ENCODE data around the gene DCDC2B. TPM values are rescaled to one million over a fixed set of nuclear protein-coding genes. Genes with fewer than 3 reads are reported as not detected.

Gene DCDC2B
- total RNA-seq, 1 experiment from 2014 or later: not detected

- TF ChIP-seq, protein P1, sequence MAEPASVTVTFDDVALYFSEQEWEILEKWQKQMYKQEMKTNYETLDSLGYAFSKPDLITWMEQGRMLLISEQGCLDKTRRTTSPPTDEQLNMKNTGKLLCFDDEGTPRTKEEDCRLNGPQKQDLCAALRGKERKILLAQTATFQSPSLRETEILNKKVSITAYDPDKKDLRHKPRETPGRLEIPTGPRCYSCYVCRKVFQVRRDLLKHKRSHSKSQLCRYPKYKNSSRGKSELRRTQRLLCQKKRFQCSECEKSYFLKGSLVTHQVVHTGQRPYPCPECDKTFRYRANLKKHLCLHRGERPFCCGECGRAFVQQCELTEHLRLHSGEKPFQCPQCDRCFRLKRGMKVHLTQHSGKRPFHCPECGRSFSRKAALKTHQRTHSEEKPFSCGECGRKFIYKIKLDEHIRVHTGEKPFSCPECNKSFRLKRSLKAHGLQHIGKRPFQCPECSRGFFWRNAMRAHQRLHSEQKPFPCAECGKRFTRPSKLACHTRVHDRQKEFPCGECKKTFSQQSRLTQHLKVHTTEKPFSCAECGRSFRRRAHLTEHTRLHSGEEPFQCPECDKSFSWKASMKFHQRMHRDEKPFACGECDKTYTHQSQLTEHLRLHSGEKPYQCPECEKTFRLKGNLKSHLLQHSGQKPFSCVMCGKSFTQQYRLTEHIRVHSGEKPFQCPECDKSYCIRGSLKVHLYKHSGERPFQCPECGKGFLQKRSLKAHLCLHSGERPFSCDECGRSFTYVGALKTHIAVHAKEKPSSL (CRISPR knock-in tag; conservative IDR thresholded peaks at IDR 0.05): no peak
- no peak for TF ChIP-seq ATF2 (CRISPR knock-in tag; IDR thresholded peaks at IDR 0.05; ENCODE audit: borderline replicate concordance, low read depth)
- TF ChIP-seq, protein P2, sequence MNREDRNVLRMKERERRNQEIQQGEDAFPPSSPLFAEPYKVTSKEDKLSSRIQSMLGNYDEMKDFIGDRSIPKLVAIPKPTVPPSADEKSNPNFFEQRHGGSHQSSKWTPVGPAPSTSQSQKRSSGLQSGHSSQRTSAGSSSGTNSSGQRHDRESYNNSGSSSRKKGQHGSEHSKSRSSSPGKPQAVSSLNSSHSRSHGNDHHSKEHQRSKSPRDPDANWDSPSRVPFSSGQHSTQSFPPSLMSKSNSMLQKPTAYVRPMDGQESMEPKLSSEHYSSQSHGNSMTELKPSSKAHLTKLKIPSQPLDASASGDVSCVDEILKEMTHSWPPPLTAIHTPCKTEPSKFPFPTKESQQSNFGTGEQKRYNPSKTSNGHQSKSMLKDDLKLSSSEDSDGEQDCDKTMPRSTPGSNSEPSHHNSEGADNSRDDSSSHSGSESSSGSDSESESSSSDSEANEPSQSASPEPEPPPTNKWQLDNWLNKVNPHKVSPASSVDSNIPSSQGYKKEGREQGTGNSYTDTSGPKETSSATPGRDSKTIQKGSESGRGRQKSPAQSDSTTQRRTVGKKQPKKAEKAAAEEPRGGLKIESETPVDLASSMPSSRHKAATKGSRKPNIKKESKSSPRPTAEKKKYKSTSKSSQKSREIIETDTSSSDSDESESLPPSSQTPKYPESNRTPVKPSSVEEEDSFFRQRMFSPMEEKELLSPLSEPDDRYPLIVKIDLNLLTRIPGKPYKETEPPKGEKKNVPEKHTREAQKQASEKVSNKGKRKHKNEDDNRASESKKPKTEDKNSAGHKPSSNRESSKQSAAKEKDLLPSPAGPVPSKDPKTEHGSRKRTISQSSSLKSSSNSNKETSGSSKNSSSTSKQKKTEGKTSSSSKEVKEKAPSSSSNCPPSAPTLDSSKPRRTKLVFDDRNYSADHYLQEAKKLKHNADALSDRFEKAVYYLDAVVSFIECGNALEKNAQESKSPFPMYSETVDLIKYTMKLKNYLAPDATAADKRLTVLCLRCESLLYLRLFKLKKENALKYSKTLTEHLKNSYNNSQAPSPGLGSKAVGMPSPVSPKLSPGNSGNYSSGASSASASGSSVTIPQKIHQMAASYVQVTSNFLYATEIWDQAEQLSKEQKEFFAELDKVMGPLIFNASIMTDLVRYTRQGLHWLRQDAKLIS (CRISPR knock-in tag; IDR thresholded peaks at IDR 0.05; ENCODE audit: borderline replicate concordance): no peak
- peak; percentile 74; the same call in 1 of the 2 replicates for TF ChIP-seq ELF4 (CRISPR knock-in tag; IDR thresholded peaks at IDR 0.05; ENCODE audit: low read depth)
- no peak for TF ChIP-seq ZNF396 (CRISPR knock-in tag; IDR thresholded peaks at IDR 0.05; ENCODE audit: borderline replicate concordance)
- TF ChIP-seq KAT7 (CRISPR knock-in tag; IDR thresholded peaks at IDR 0.05; ENCODE audit: borderline replicate concordance): 0 out of 2 replicates have a peak, but pooled peaks have one; percentile 89
- TF ChIP-seq ATF1 (CRISPR knock-in tag; IDR thresholded peaks at IDR 0.05): no peak
- peak; percentile 89 for TF ChIP-seq ZNF532 (CRISPR knock-in tag; IDR thresholded peaks at IDR 0.05; ENCODE audit: borderline replicate concordance)
- TF ChIP-seq JAZF1 (CRISPR knock-in tag; IDR thresholded peaks at IDR 0.05): no peak
- 0 out of 2 replicates have a peak, but pooled peaks have one; percentile 3 for TF ChIP-seq ZNF121 (CRISPR knock-in tag; IDR thresholded peaks at IDR 0.05)
- TF ChIP-seq ZNF416 (CRISPR knock-in tag; IDR thresholded peaks at IDR 0.05): no peak
- no peak; the same call in 1 of the 2 replicates for TF ChIP-seq ZNF138 (CRISPR knock-in tag; conservative IDR thresholded peaks at IDR 0.05)
- TF ChIP-seq ZNF232 (CRISPR knock-in tag; IDR thresholded peaks at IDR 0.05): peak; percentile 94
- peak; percentile 28; the same call in 1 of the 2 replicates for TF ChIP-seq ARID4B (CRISPR knock-in tag; IDR thresholded peaks at IDR 0.05; ENCODE audit: borderline replicate concordance)
- no peak for TF ChIP-seq HMGA2 (CRISPR knock-in tag; IDR thresholded peaks at IDR 0.05)
- TF ChIP-seq GABPB1 (CRISPR knock-in tag; IDR thresholded peaks at IDR 0.05): peak; percentile 81
- peak; percentile 61; the same call in 1 of the 2 replicates for TF ChIP-seq ZBTB43 (CRISPR knock-in tag; IDR thresholded peaks at IDR 0.05)
- peak; percentile 44; the same call in 1 of the 2 replicates for TF ChIP-seq CREB1 (CRISPR knock-in tag; IDR thresholded peaks at IDR 0.05)
- no peak for TF ChIP-seq PRRX2 (CRISPR knock-in tag; IDR thresholded peaks at IDR 0.05)
- no peak for TF ChIP-seq TCF7 (CRISPR knock-in tag; IDR thresholded peaks at IDR 0.05; ENCODE audit: low read depth)
- peak; percentile 64; the same call in 1 of the 2 replicates for TF ChIP-seq RELA (CRISPR knock-in tag; IDR thresholded peaks at IDR 0.05; ENCODE audit: borderline replicate concordance)
Measured at GRCh38 chr1:32179443-32180185, 29.3 kb upstream of the DCDC2B start, which contains the start of gene TXLNA (continued).
